Gastrocnemius medialis (tissue), 4 donors: ENCODE data around the gene KIF20B. TPM values are rescaled to one million over a fixed set of nuclear protein-coding genes. Genes with fewer than 3 reads are reported as not detected.

Experiments
- ATAC-seq, 2 donors: fragments of 150-250 bp; one replicate each; pipeline ENCODE4 v1.9.1; 2016
- DNase-seq, 2 donors: peaks; one replicate each; pipeline ENCODE4 v3.0.0-alpha.2; 2019
- H3K27ac ChIP-seq, 4 donors: fragments of 200-600 bp; sonication (generic); 1 replicate in 1 of 4; 2 replicates in 3 of 4; pipeline ENCODE4 v1.5.1; 2016 to 2018; ENCODE audit warnings: mild to moderate bottlenecking in 2 of 4, moderate library complexity in 1 of 4
- H3K27me3 ChIP-seq, 3 donors: fragments of 200-600 bp; sonication (generic) in 2 of 3; 1 replicate in 1 of 3; 2 replicates in 2 of 3; pipeline versions ENCODE4 v1.5.1 to v1.6.0; 2016 to 2019; ENCODE audit warnings: mild to moderate bottlenecking in 1 of 3, moderate library complexity in 1 of 3
- H3K36me3 ChIP-seq, 2 donors: fragments of 200-600 bp; sonication (generic) in 1 of 2; one replicate each; pipeline ENCODE4 v1.5.1; 2017 to 2018
- H3K4me1 ChIP-seq, 2 donors: fragments of 200-600 bp; sonication (generic) in 1 of 2; one replicate each; pipeline ENCODE4 v1.5.1; 2016 to 2017; ENCODE audit warnings: mild to moderate bottlenecking in 2 of 2
- H3K4me3 ChIP-seq, 4 donors: fragments of 200-600 bp; sonication (generic) in 3 of 4; 1 replicate in 1 of 4; 2 replicates in 3 of 4; pipeline ENCODE4 v1.5.1; 2016 to 2019; ENCODE audit warnings: mild to moderate bottlenecking in 2 of 4
- H3K9me3 ChIP-seq, 3 donors: fragments of 200-600 bp; sonication (generic) in 2 of 3; 1 replicate in 1 of 3; 2 replicates in 2 of 3; pipeline ENCODE4 v1.5.1; 2016 to 2019
- CTCF ChIP-seq, 5 experiments: fragments of 450-650 bp in 3 of 5; fragments of 200-600 bp in 2 of 5; sonication (generic) in 2 of 5; IDR thresholded peaks in 4 of 5; conservative IDR thresholded peaks in 1 of 5; 1 replicate in 4 of 5; 2 replicates in 1 of 5; pipeline ENCODE4 v1.5.1; 2016 to 2019; ENCODE audit warnings: antibody characterized with exemption in 5 of 5, mild to moderate bottlenecking in 3 of 5, moderate library complexity in 3 of 5
- POLR2A ChIP-seq, 2 donors: fragments of 450-650 bp; IDR thresholded peaks; one replicate each; pipeline ENCODE4 v1.6.1; 2017; ENCODE audit warnings: antibody characterized with exemption in 2 of 2, mild to moderate bottlenecking in 2 of 2, moderate library complexity in 2 of 2
- in situ Hi-C, 4 donors: fragments of 200-750 bp; cut with MboI; loops; one replicate each; pipeline versions ENCODE4 v1.15.0 to v1.8.0; 2017; ENCODE audit warnings: low sequenced_read_pairs in 4 of 4
- intact Hi-C: fragments of 100-400 bp; cut with DNase I; formaldehyde crosslinking; loops from one replicate; pipeline ENCODE4 v1.15.1; 2023; ENCODE audit warnings: low total_unique reads
- total RNA-seq, 4 donors: library from RNA; depleted of rRNA; stranded (reverse); fragments of >200 nt; gene quantifications; one replicate each; pipeline versions ENCODE4 v1.1.0 to v1.2.3, GENCODE V29; 2016

Gene KIF20B
- total RNA-seq, 4 donors from 2014 or later = 0.65 to 1.0 (median 0.86) TPM

DNA sequence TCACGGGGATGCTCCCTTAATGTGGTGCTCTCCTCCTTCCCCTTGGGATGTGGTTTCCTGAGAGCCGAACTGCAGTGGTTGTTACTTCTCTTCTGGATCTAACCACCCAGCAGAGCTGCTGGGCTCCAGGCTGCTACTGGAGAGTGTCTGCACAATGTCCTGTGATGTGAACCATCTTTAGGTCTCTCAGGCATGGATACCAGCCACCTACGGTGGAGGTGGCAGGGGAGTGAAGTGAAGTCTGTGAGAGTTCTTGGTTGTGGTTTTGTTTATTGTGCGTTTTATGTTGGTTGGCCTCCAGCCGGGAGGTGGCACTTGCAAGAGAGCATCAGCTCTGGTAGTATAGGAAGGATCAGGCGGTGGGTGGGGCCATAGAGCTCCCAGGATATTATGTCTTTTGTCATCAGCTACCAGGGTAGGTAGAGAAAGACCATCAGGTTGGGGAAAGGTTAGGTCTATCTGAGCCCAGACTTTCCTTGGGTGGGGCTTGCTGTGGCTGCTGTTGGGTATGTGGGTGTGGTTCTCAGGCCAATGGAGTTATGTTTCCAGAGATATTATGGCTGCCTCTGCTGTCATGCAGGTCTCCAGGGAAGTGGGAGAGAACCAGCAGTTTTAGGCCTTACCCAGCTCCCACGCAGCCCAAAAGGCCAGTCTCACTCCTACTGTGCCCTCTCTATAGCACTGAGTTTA is 87.9 kb downstream of the KIF20B start:
- no peak for DNase-seq
- H3K4me1 ChIP-seq = no peaks in the 10 kb centered on the region
- TF ChIP-seq POLR2A (IDR thresholded peaks at IDR 0.05) = no peak
- no peak for TF ChIP-seq CTCF (IDR thresholded peaks at IDR 0.05 in 4 of 5, conservative IDR thresholded peaks at IDR 0.05 in 1 of 5)
- H3K4me3 ChIP-seq = no peak overlapping the region
- H3K27ac ChIP-seq = no peak overlapping the region
- intact Hi-C loops = no loop called here
- in situ Hi-C loops = loop anchor here in 2 of 4 donors (25.0 kb wide), 2 partner anchors 998 to 1073 kb away; partner anchors contain the start of genes HTR7 (in 1 of the 2) and RPP30 (in 1 of the 2)
- no peaks in the 10 kb centered on the region for H3K9me3 ChIP-seq
- no peaks in the 10 kb centered on the region for H3K27me3 ChIP-seq
- ATAC-seq = no peak
- no peaks in the 10 kb centered on the region for H3K36me3 ChIP-seq

- intact Hi-C loops = loop anchor here (5.0 kb wide), 2 partner anchors 995 to 1080 kb away; partner anchors contain the start of gene RPP30
- no peaks in the 10 kb centered on the region for H3K9me3 ChIP-seq
- H3K4me1 ChIP-seq = no peaks in the 10 kb centered on the region
- no peaks in the 10 kb centered on the region for H3K27me3 ChIP-seq
- ATAC-seq = no peak
- no peak overlapping the region for H3K4me3 ChIP-seq
- DNase-seq = no peak
- in situ Hi-C loops = loop anchor here in 2 of 4 donors (10.0 to 25.0 kb wide), 3 partner anchors 993 to 1070 kb away; partner anchors contain the start of genes HTR7 (in 1 of the 2) and RPP30 (in 1 of the 2)
- TF ChIP-seq CTCF (IDR thresholded peaks at IDR 0.05 in 4 of 5, conservative IDR thresholded peaks at IDR 0.05 in 1 of 5) (no peak), POLR2A (IDR thresholded peaks at IDR 0.05) (no peak)
- no peaks in the 10 kb centered on the region for H3K36me3 ChIP-seq
- H3K27ac ChIP-seq = no peak overlapping the region
Measured at GRCh38 chr10:89792187-89792586, 90.8 kb downstream of the KIF20B start.

DNA sequence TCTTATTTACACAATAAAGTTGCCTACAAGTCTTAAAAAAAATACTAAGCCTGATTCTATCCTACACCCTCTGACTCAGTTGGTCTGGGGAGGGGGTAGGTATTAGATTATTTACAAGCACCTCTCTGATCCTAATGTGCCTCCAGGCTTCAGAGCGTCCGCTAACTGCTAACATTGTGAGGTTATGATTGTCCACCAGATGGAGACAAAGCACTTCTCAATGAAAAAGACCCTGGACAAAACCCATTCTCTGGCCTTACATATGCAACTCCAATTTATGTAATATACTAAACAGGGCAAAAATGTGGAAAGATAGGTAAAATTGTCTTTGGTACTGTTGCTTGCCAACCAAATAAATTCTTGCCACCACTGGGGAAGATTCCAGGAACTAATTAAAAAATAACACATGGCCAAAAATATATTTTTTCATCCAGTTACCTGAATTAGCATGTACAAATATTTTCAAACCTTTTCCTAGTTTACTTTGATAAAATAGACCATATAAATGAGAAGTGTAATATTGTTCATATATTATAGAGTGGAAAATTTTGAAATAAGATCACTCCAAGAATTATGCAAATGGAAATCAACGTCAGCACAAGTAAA is 92.4 kb downstream of the KIF20B start:
- intact Hi-C loops = loop anchor here (5.0 kb wide), 2 partner anchors 994 to 1079 kb away; partner anchors contain the start of gene RPP30
- Histone ChIP-seq H3K36me3 (no peaks in the 10 kb centered on the region), H3K4me1 (no peaks in the 10 kb centered on the region), H3K27ac (no peak overlapping the region), H3K4me3 (no peak overlapping the region), H3K9me3 (no peaks in the 10 kb centered on the region), H3K27me3 (no peaks in the 10 kb centered on the region)
- ATAC-seq (peak in 1 of 2 donors; percentile 51), DNase-seq (no peak)
- TF ChIP-seq CTCF (IDR thresholded peaks at IDR 0.05 in 4 of 5, conservative IDR thresholded peaks at IDR 0.05 in 1 of 5) (peak; percentile 21 to 67 (median 57)), POLR2A (IDR thresholded peaks at IDR 0.05) (no peak)
- in situ Hi-C loops = loop anchor here in 2 of 4 donors (10.0 to 25.0 kb wide), 3 partner anchors 991 to 1069 kb away; partner anchors contain the start of genes HTR7 (in 1 of the 2) and RPP30 (in 1 of the 2)

DNA sequence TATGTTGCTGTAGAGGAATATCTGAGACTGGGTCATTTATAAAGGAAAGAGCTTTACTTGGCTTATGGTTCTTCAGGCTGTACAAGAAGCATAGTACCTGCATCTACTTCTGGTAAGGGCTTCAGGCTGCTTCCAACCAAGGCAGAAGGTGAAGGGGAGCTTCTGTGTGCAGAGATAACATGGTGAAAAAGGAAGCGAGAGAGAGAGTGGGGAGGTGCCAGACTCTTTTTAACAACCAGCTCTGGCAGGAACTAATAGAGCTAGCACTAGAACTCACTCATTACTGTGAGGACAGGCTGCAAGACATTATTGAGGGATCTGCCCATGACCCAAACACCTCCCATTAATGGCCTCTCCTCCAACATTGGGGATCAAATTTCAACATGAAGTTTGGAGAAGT is 94.5 kb downstream of the KIF20B start:
- no peaks in the 10 kb centered on the region for H3K27me3 ChIP-seq
- no peak overlapping the region for H3K27ac ChIP-seq
- in situ Hi-C loops = loop anchor here in 2 of 4 donors (10.0 to 25.0 kb wide), 3 partner anchors 989 to 1066 kb away; partner anchors contain the start of genes HTR7 (in 1 of the 2) and RPP30 (in 1 of the 2)
- ATAC-seq = no peak
- no peak for DNase-seq
- H3K36me3 ChIP-seq = no peaks in the 10 kb centered on the region
- H3K4me3 ChIP-seq = no peak overlapping the region
- TF ChIP-seq POLR2A (IDR thresholded peaks at IDR 0.05) (no peak), CTCF (IDR thresholded peaks at IDR 0.05 in 4 of 5, conservative IDR thresholded peaks at IDR 0.05 in 1 of 5) (no peak)
- intact Hi-C loops = no loop called here
- no peaks in the 10 kb centered on the region for H3K9me3 ChIP-seq
- no peaks in the 10 kb centered on the region for H3K4me1 ChIP-seq
